HL-60 (cell line): ENCODE results near the gene CYP2C19.

Experiments
- DNase-seq, 2 experiments: peaks; one replicate each; pipeline ENCODE4 v3.0.0-alpha.2; 2010 to 2020; ENCODE audit warnings: low read depth in 1 of 2, low spot score in 1 of 2
- H3K27ac ChIP-seq: fragments of 250-450 bp; sonication (Bioruptor Pico); replicated peaks from 2 replicates; pipeline ENCODE4 v1.5.1; 2020; ENCODE audit warnings: mild to moderate bottlenecking, moderate library complexity
- H3K27me3 ChIP-seq: fragments of 250-450 bp; sonication (Bioruptor Pico); 2 replicates; pipeline ENCODE4 v1.5.1; 2021; ENCODE audit warnings: mild to moderate bottlenecking, moderate library complexity; ENCODE audit not compliant: insufficient read depth, poor library complexity, severe bottlenecking
- H3K4me3 ChIP-seq: replicated peaks from 2 replicates; pipeline ENCODE4 v1.5.1; 2011; ENCODE audit warnings: mild to moderate bottlenecking, control low read depth, low read length; ENCODE audit not compliant: insufficient read depth
- GABPA ChIP-seq: IDR thresholded peaks from 2 replicates; pipeline ENCODE4 v1.6.1; 2012; ENCODE audit warnings: low read depth
- POLR2AphosphoS5 ChIP-seq: IDR thresholded peaks from 2 replicates; pipeline ENCODE4 v1.6.1; 2012; ENCODE audit warnings: low read depth
- SPI1 ChIP-seq: IDR thresholded peaks from 2 replicates; pipeline ENCODE4 v1.6.1; 2012; ENCODE audit warnings: low read depth, mild to moderate bottlenecking, borderline replicate concordance
- TF ChIP-seq, protein P1 (sequence below): IDR thresholded peaks from one replicate; pipeline ENCODE4 v1.5.1; 2011; ENCODE audit warnings: low read length, control low read depth, inconsistent platforms; ENCODE audit not compliant: insufficient read depth
- TF ChIP-seq, protein P2 (sequence below): IDR thresholded peaks from 2 replicates; pipeline ENCODE4 v1.6.1; 2012; ENCODE audit warnings: low read depth; ENCODE audit not compliant: insufficient replicate concordance

The CYP2C19 gene

DNA sequence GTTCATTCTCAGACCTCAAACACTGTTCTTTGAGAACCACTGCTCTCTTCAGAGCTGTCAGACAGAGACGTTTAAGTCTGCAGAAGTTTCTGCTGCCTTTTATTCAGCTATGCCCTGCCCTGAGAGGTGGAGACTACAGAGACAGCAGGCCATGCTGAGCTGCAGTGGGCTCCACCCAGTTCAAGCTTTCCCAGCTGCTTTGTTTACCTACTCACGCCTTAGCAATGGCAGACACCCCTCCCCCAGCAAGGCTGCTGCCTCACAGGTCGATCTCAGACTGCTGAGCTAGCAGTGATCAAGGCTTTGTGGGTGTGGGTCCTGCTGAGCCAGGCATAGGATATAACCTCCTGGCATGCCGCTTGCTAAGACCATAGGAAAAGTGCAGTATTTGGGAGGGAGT, 95.5 kb downstream of the CYP2C19 start:
- TF ChIP-seq, protein P1, sequence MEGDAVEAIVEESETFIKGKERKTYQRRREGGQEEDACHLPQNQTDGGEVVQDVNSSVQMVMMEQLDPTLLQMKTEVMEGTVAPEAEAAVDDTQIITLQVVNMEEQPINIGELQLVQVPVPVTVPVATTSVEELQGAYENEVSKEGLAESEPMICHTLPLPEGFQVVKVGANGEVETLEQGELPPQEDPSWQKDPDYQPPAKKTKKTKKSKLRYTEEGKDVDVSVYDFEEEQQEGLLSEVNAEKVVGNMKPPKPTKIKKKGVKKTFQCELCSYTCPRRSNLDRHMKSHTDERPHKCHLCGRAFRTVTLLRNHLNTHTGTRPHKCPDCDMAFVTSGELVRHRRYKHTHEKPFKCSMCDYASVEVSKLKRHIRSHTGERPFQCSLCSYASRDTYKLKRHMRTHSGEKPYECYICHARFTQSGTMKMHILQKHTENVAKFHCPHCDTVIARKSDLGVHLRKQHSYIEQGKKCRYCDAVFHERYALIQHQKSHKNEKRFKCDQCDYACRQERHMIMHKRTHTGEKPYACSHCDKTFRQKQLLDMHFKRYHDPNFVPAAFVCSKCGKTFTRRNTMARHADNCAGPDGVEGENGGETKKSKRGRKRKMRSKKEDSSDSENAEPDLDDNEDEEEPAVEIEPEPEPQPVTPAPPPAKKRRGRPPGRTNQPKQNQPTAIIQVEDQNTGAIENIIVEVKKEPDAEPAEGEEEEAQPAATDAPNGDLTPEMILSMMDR, result no peak
- no peak for TF ChIP-seq POLR2AphosphoS5
- no peak overlapping the region for H3K27ac ChIP-seq
- DNase-seq, result no peak
- no peak overlapping the region for H3K4me3 ChIP-seq
- no peaks in the 10 kb centered on the region for H3K27me3 ChIP-seq

DNA sequence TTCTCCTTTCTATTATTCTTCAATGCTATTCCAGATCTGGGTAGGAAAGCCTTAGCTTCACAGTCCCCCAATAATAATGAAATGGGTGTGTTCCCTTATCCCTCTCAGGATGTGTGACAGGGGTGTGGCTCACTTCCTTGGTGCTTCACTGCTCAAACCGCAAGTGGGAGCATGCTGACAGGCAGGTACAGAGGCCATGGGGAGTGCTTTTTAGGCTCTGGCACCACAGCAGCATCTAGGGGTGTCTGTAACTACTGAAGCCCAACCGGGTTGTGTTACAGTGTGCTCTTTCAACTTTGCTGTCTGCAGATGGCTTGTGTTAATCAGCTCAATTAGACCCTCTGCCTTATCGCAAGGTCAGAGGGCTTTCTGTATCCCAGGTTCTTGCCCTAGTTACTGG, 96.6 kb downstream of the CYP2C19 start:
- DNase-seq, result no peak
- no peak for TF ChIP-seq SPI1
- TF ChIP-seq, protein P2, sequence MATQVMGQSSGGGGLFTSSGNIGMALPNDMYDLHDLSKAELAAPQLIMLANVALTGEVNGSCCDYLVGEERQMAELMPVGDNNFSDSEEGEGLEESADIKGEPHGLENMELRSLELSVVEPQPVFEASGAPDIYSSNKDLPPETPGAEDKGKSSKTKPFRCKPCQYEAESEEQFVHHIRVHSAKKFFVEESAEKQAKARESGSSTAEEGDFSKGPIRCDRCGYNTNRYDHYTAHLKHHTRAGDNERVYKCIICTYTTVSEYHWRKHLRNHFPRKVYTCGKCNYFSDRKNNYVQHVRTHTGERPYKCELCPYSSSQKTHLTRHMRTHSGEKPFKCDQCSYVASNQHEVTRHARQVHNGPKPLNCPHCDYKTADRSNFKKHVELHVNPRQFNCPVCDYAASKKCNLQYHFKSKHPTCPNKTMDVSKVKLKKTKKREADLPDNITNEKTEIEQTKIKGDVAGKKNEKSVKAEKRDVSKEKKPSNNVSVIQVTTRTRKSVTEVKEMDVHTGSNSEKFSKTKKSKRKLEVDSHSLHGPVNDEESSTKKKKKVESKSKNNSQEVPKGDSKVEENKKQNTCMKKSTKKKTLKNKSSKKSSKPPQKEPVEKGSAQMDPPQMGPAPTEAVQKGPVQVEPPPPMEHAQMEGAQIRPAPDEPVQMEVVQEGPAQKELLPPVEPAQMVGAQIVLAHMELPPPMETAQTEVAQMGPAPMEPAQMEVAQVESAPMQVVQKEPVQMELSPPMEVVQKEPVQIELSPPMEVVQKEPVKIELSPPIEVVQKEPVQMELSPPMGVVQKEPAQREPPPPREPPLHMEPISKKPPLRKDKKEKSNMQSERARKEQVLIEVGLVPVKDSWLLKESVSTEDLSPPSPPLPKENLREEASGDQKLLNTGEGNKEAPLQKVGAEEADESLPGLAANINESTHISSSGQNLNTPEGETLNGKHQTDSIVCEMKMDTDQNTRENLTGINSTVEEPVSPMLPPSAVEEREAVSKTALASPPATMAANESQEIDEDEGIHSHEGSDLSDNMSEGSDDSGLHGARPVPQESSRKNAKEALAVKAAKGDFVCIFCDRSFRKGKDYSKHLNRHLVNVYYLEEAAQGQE, result no peak
- TF ChIP-seq GABPA, result no peak
- TF ChIP-seq, protein P1, result no peak
- no peak for TF ChIP-seq POLR2AphosphoS5
- H3K27ac ChIP-seq, result no peak overlapping the region
- H3K27me3 ChIP-seq, result no peaks in the 10 kb centered on the region
- H3K4me3 ChIP-seq, result no peak overlapping the region

- TF ChIP-seq GABPA, result no peak
- TF ChIP-seq POLR2AphosphoS5, result no peak
- no peak for TF ChIP-seq SPI1
- TF ChIP-seq, protein P2, result no peak
- TF ChIP-seq, protein P1, result no peak
- Histone ChIP-seq H3K27ac (no peak overlapping the region), H3K27me3 (no peaks in the 10 kb centered on the region), H3K4me3 (no peak overlapping the region)
- DNase-seq, result no peak
These were observed 116.2 kb downstream of the CYP2C19 start for GRCh38 chr10:94878649-94879048.

GRCh38 chr10:94879214-94879613, 116.7 kb downstream of the CYP2C19 start:
- TF ChIP-seq, protein P2, result no peak
- no peaks in the 10 kb centered on the region for H3K27me3 ChIP-seq
- DNase-seq, result no peak
- no peak overlapping the region for H3K4me3 ChIP-seq
- H3K27ac ChIP-seq, result no peak overlapping the region
